RWPE2 (cell line): ENCODE data around the gene FAAP20.

Experiments
- ATAC-seq: fragments of 200-7000 bp; cut with Tn5 transposase; 3 replicates; pipeline ENCODE4 v1.9.1; 2021; ENCODE audit warnings: low read depth
- DNase-seq: peaks from one replicate; pipeline ENCODE4 v3.0.0-alpha.2; 2020; ENCODE audit warnings: low spot score
- H3K27ac ChIP-seq: fragments of 450-650 bp; 2 replicates; pipeline ENCODE4 v1.5.1; 2017; ENCODE audit warnings: mild to moderate bottlenecking; ENCODE audit not compliant: poor library complexity, severe bottlenecking
- H3K27me3 ChIP-seq: fragments of 250-450 bp; sonication (Bioruptor Pico); 2 replicates; pipeline ENCODE4 v1.5.1; 2021; ENCODE audit warnings: mild to moderate bottlenecking, moderate library complexity; ENCODE audit not compliant: insufficient read depth, poor library complexity, severe bottlenecking
- H3K36me3 ChIP-seq: fragments of 250-450 bp; sonication (Bioruptor Pico); 2 replicates; pipeline ENCODE4 v1.5.1; 2020; ENCODE audit warnings: low read depth, mild to moderate bottlenecking, moderate library complexity
- H3K4me1 ChIP-seq: fragments of 250-450 bp; sonication (Bioruptor Pico); 2 replicates; pipeline ENCODE4 v1.5.1; 2021; ENCODE audit warnings: mild to moderate bottlenecking, moderate library complexity; ENCODE audit not compliant: insufficient read depth, poor library complexity, severe bottlenecking
- H3K4me3 ChIP-seq: fragments of 250-450 bp; sonication (Bioruptor Pico); 2 replicates; pipeline ENCODE4 v1.5.1; 2021; ENCODE audit warnings: mild to moderate bottlenecking, moderate library complexity; ENCODE audit not compliant: severe bottlenecking
- H3K9me3 ChIP-seq: fragments of 250-450 bp; sonication (Bioruptor Pico); 2 replicates; pipeline ENCODE4 v1.5.1; 2021; ENCODE audit warnings: mild to moderate bottlenecking, moderate library complexity; ENCODE audit not compliant: severe bottlenecking
- TF ChIP-seq, protein P1 (sequence below): fragments of 450-650 bp; IDR thresholded peaks from one replicate; pipeline ENCODE4 v1.5.1; 2017; ENCODE audit warnings: mild to moderate bottlenecking, moderate library complexity; ENCODE audit not compliant: poor library complexity, severe bottlenecking

Gene FAAP20

DNA sequence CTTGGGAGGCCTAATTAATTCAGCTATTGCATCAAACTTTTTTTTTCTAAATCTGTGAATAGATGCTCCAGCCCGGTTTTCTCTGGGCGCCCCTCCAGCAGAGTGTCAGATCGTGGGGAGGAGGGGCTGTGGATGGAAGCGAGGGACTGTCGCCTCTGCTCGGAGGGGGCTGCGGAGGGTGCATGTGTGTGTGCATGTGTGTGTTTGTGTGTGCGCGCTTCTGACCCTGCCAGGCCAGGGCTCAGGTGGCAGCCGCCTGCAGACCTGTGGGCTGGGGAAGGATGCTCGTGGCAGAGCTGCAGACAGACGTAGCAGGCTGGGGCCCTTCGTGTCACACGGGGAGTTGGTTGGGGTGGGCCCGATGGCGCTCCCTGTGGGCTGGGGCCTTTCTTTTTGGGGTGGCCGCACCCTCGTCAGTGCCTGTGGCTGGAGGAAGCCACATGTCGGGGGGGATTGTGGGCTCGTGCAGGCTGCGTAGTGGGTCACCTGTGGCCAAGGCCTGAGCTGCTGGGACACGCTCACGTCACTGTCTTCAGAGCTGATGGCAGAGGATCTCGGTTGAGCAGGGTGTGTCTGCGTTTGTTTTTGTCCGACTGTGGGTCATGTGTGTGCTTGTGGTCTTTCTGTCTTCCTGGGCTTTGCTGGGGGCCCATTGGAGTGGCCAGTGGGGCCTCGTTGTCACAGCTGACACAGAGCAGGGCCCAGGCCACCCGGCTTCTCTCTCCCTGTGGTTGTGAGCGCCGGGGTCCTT is 36.4 kb upstream of the FAAP20 start:
- H3K27me3 ChIP-seq = no peaks in the 10 kb centered on the region
- H3K27ac ChIP-seq = peak overlapping the region; percentile 90
- TF ChIP-seq, protein P1, sequence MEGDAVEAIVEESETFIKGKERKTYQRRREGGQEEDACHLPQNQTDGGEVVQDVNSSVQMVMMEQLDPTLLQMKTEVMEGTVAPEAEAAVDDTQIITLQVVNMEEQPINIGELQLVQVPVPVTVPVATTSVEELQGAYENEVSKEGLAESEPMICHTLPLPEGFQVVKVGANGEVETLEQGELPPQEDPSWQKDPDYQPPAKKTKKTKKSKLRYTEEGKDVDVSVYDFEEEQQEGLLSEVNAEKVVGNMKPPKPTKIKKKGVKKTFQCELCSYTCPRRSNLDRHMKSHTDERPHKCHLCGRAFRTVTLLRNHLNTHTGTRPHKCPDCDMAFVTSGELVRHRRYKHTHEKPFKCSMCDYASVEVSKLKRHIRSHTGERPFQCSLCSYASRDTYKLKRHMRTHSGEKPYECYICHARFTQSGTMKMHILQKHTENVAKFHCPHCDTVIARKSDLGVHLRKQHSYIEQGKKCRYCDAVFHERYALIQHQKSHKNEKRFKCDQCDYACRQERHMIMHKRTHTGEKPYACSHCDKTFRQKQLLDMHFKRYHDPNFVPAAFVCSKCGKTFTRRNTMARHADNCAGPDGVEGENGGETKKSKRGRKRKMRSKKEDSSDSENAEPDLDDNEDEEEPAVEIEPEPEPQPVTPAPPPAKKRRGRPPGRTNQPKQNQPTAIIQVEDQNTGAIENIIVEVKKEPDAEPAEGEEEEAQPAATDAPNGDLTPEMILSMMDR = no peak
- H3K4me3 ChIP-seq = peak overlapping the region; percentile 80
- ATAC-seq (no peak), DNase-seq (no peak)
- peaks cover 9% of the 10 kb centered on the region; the same call in 1 of the 2 replicates for H3K36me3 ChIP-seq
- peaks cover 18% of the 10 kb centered on the region for H3K4me1 ChIP-seq
- no peaks in the 10 kb centered on the region for H3K9me3 ChIP-seq

DNA sequence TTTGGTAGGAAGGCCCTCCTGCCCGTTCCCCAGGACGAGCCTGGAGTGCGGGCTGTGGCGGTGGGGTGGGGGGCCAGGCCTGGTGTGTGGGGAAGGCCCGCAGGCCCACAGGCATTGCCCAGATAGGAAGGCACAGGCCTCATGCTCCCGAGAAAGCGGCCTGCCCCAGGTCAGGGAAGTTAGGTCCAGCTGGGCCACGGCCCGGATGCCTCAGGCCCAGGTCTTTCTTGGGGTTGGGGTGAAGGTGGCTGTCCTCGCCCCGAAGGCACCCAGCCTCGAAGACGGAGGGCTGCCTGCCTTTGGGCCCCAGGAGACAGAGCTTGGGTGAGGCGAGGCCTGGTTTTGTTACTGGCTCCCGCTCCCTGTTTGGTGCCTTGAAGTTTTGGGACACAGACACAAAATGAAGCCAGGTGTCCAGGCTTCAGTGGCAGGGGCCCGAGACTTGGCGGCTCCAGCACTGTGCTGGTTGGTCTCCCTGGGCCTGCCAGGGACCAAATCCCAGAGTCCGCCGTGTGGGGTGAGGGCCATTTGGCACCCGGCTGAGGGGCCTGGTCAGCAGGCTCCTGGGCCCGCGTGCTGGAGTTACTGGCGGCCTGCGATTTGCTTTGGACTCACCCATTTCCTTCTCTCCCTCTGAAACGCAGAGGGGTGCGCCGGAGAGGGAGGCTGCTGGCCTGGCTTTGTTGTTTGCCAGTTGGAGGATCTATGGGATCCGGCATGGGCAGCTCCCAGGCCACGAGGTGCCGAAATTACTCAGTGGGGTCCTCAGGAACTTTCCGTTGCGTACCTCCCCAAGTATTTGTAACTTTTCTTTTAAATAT is 35.5 kb upstream of the FAAP20 start:
- peak overlapping the region; percentile 80 for H3K4me3 ChIP-seq
- TF ChIP-seq, protein P1 = no peak
- no peak for DNase-seq

DNA sequence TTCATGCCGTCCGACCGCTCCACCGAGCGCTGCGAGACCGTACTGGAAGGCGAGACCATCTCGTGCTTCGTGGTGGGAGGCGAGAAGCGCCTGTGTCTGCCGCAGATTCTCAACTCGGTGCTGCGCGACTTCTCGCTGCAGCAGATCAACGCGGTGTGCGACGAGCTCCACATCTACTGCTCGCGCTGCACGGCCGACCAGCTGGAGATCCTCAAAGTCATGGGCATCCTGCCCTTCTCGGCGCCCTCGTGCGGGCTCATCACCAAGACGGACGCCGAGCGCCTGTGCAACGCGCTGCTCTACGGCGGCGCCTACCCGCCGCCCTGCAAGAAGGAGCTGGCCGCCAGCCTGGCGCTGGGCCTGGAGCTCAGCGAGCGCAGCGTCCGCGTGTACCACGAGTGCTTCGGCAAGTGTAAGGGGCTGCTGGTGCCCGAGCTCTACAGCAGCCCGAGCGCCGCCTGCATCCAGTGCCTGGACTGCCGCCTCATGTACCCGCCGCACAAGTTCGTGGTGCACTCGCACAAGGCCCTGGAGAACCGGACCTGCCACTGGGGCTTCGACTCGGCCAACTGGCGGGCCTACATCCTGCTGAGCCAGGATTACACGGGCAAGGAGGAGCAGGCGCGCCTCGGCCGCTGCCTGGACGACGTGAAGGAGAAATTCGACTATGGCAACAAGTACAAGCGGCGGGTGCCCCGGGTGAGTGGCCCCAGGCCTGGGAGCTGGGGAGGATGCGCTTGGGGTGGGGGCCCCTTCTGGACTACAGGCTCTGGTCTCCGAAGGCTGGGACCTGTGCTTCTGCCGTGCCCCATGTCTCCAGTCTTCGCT is 34.7 kb upstream of the FAAP20 start:
- TF ChIP-seq, protein P1 = no peak
- Histone ChIP-seq H3K27me3 (no peaks in the 10 kb centered on the region), H3K9me3 (no peaks in the 10 kb centered on the region), H3K4me3 (peak overlapping the region; percentile 80), H3K36me3 (peaks cover 9% of the 10 kb centered on the region; the same call in 1 of the 2 replicates), H3K4me1 (peaks cover 9% of the 10 kb centered on the region), H3K27ac (peak overlapping the region; percentile 90)
- ATAC-seq (no peak; the same call in 2 of the 3 replicates), DNase-seq (no peak)

More for the DNA sequence above, 35.5 kb upstream of the FAAP20 start:
- Histone ChIP-seq H3K9me3 (no peaks in the 10 kb centered on the region), H3K4me1 (peaks cover 15% of the 10 kb centered on the region), H3K27ac (peak overlapping the region; percentile 90), H3K36me3 (peaks cover 9% of the 10 kb centered on the region; the same call in 1 of the 2 replicates), H3K27me3 (no peaks in the 10 kb centered on the region)
- ATAC-seq = no peak

DNA sequence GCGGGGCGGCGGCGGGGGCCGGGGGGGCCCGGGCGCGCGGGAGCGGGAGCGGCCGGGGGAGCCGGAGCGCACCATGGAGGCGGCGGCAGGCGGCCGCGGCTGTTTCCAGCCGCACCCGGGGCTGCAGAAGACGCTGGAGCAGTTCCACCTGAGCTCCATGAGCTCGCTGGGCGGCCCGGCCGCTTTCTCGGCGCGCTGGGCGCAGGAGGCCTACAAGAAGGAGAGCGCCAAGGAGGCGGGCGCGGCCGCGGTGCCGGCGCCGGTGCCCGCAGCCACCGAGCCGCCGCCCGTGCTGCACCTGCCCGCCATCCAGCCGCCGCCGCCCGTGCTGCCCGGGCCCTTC is 34.1 kb upstream of the FAAP20 start:
- ATAC-seq = no peak
- Histone ChIP-seq H3K27ac (peak overlapping the region; percentile 90), H3K4me1 (peaks cover 6% of the 10 kb centered on the region), H3K36me3 (peaks cover 9% of the 10 kb centered on the region; the same call in 1 of the 2 replicates), H3K27me3 (no peaks in the 10 kb centered on the region), H3K9me3 (no peaks in the 10 kb centered on the region), H3K4me3 (peak overlapping the region; percentile 80)
- TF ChIP-seq, protein P1 = no peak
- no peak for DNase-seq
